ENCODE data around the gene FLRT2.

Gene FLRT2

GRCh38 chr14:85601690-85602089, 71.7 kb downstream of the FLRT2 start:
- DNase-seq (ENCODE audit: insufficient read length, low spot score) (no peak), FAIRE-seq (no peak)
- TF ChIP-seq POLR2A (IDR thresholded peaks at IDR 0.05; ENCODE audit: low read depth, low read length) (no peak), PAX5 (IDR thresholded peaks at IDR 0.05; ENCODE audit: insufficient read depth, low read length, severe bottlenecking) (no peak), TAF1 (IDR thresholded peaks at IDR 0.05; ENCODE audit: low read depth, low read length) (no peak), POLR2AphosphoS5 (IDR thresholded peaks at IDR 0.05; ENCODE audit: low read depth, low read length) (no peak), SPI1 (IDR thresholded peaks at IDR 0.05; ENCODE audit: low read depth, low read length) (no peak), POU2F2 (IDR thresholded peaks at IDR 0.05; ENCODE audit: low read depth, low read length) (no peak)

GRCh38 chr14:85602345-85602744, 72.4 kb downstream of the FLRT2 start:
- TF ChIP-seq PAX5 (IDR thresholded peaks at IDR 0.05; ENCODE audit: insufficient read depth, low read length, severe bottlenecking) (no peak), SPI1 (IDR thresholded peaks at IDR 0.05; ENCODE audit: low read depth, low read length) (no peak), TAF1 (IDR thresholded peaks at IDR 0.05; ENCODE audit: low read depth, low read length) (no peak), POLR2AphosphoS5 (IDR thresholded peaks at IDR 0.05; ENCODE audit: low read depth, low read length) (no peak), POU2F2 (IDR thresholded peaks at IDR 0.05; ENCODE audit: low read depth, low read length) (no peak), POLR2A (IDR thresholded peaks at IDR 0.05; ENCODE audit: low read depth, low read length) (no peak)
- FAIRE-seq = no peak

GRCh38 chr14:85604021-85604420, 74.1 kb downstream of the FLRT2 start:
- no peak for DNase-seq (ENCODE audit: insufficient read length, low spot score)
- TF ChIP-seq TAF1 (IDR thresholded peaks at IDR 0.05; ENCODE audit: low read depth, low read length) (no peak), PAX5 (IDR thresholded peaks at IDR 0.05; ENCODE audit: insufficient read depth, low read length, severe bottlenecking) (no peak), POLR2AphosphoS5 (IDR thresholded peaks at IDR 0.05; ENCODE audit: low read depth, low read length) (no peak), SPI1 (IDR thresholded peaks at IDR 0.05; ENCODE audit: low read depth, low read length) (no peak), POLR2A (IDR thresholded peaks at IDR 0.05; ENCODE audit: low read depth, low read length) (no peak), POU2F2 (IDR thresholded peaks at IDR 0.05; ENCODE audit: low read depth, low read length) (no peak)
- FAIRE-seq = no peak

More at GRCh38 chr14:85602345-85602744, 72.4 kb downstream of the FLRT2 start:
- DNase-seq (ENCODE audit: insufficient read length, low spot score) = no peak

GRCh38 chr14:85604714-85605113, 74.8 kb downstream of the FLRT2 start:
- FAIRE-seq (no peak), DNase-seq (ENCODE audit: insufficient read length, low spot score) (no peak)

GRCh38 chr14:85607651-85608081, 77.7 kb downstream of the FLRT2 start:
- no peak for DNase-seq (ENCODE audit: insufficient read length, low spot score)
- TF ChIP-seq PAX5 (IDR thresholded peaks at IDR 0.05; ENCODE audit: insufficient read depth, low read length, severe bottlenecking) (no peak), TAF1 (IDR thresholded peaks at IDR 0.05; ENCODE audit: low read depth, low read length) (no peak), POLR2AphosphoS5 (IDR thresholded peaks at IDR 0.05; ENCODE audit: low read depth, low read length) (no peak), POU2F2 (IDR thresholded peaks at IDR 0.05; ENCODE audit: low read depth, low read length) (no peak), SPI1 (IDR thresholded peaks at IDR 0.05; ENCODE audit: low read depth, low read length) (no peak), POLR2A (IDR thresholded peaks at IDR 0.05; ENCODE audit: low read depth, low read length) (no peak)
- FAIRE-seq = no peak

More at GRCh38 chr14:85604714-85605113, 74.8 kb downstream of the FLRT2 start:
- no peak for TF ChIP-seq TAF1 (IDR thresholded peaks at IDR 0.05; ENCODE audit: low read depth, low read length)
- no peak for TF ChIP-seq POU2F2 (IDR thresholded peaks at IDR 0.05; ENCODE audit: low read depth, low read length)
- no peak for TF ChIP-seq POLR2A (IDR thresholded peaks at IDR 0.05; ENCODE audit: low read depth, low read length)
- no peak for TF ChIP-seq SPI1 (IDR thresholded peaks at IDR 0.05; ENCODE audit: low read depth, low read length)
- TF ChIP-seq PAX5 (IDR thresholded peaks at IDR 0.05; ENCODE audit: insufficient read depth, low read length, severe bottlenecking) = no peak
- no peak for TF ChIP-seq POLR2AphosphoS5 (IDR thresholded peaks at IDR 0.05; ENCODE audit: low read depth, low read length)

GRCh38 chr14:85613496-85613895, 83.6 kb downstream of the FLRT2 start:
- TF ChIP-seq POLR2AphosphoS5 (IDR thresholded peaks at IDR 0.05; ENCODE audit: low read depth, low read length) (no peak), POU2F2 (IDR thresholded peaks at IDR 0.05; ENCODE audit: low read depth, low read length) (no peak), TAF1 (IDR thresholded peaks at IDR 0.05; ENCODE audit: low read depth, low read length) (no peak), SPI1 (IDR thresholded peaks at IDR 0.05; ENCODE audit: low read depth, low read length) (no peak), POLR2A (IDR thresholded peaks at IDR 0.05; ENCODE audit: low read depth, low read length) (no peak), PAX5 (IDR thresholded peaks at IDR 0.05; ENCODE audit: insufficient read depth, low read length, severe bottlenecking) (no peak)
- no peak for DNase-seq (ENCODE audit: insufficient read length, low spot score)
- no peak for FAIRE-seq

- DNase-seq (ENCODE audit: insufficient read length, low spot score) = no peak
- no peak for FAIRE-seq
- TF ChIP-seq PAX5 (IDR thresholded peaks at IDR 0.05; ENCODE audit: insufficient read depth, low read length, severe bottlenecking) (no peak), POLR2AphosphoS5 (IDR thresholded peaks at IDR 0.05; ENCODE audit: low read depth, low read length) (no peak), SPI1 (IDR thresholded peaks at IDR 0.05; ENCODE audit: low read depth, low read length) (no peak), TAF1 (IDR thresholded peaks at IDR 0.05; ENCODE audit: low read depth, low read length) (no peak), POLR2A (IDR thresholded peaks at IDR 0.05; ENCODE audit: low read depth, low read length) (no peak), POU2F2 (IDR thresholded peaks at IDR 0.05; ENCODE audit: low read depth, low read length) (no peak)
Observed at GRCh38 chr14:85616386-85616885, 86.5 kb downstream of the FLRT2 start.

- FAIRE-seq (no peak), DNase-seq (ENCODE audit: insufficient read length, low spot score) (no peak)
- TF ChIP-seq SPI1 (IDR thresholded peaks at IDR 0.05; ENCODE audit: low read depth, low read length) (no peak), TAF1 (IDR thresholded peaks at IDR 0.05; ENCODE audit: low read depth, low read length) (no peak), PAX5 (IDR thresholded peaks at IDR 0.05; ENCODE audit: insufficient read depth, low read length, severe bottlenecking) (no peak), POLR2AphosphoS5 (IDR thresholded peaks at IDR 0.05; ENCODE audit: low read depth, low read length) (no peak), POLR2A (IDR thresholded peaks at IDR 0.05; ENCODE audit: low read depth, low read length) (no peak), POU2F2 (IDR thresholded peaks at IDR 0.05; ENCODE audit: low read depth, low read length) (no peak)
Observed at GRCh38 chr14:85616886-85617285, 86.9 kb downstream of the FLRT2 start.

- FAIRE-seq = no peak
- DNase-seq (ENCODE audit: insufficient read length, low spot score) = no peak
Observed at GRCh38 chr14:85617791-85618190, 87.8 kb downstream of the FLRT2 start.

More at GRCh38 chr14:85617791-85618190, 87.8 kb downstream of the FLRT2 start:
- TF ChIP-seq TAF1 (IDR thresholded peaks at IDR 0.05; ENCODE audit: low read depth, low read length) = no peak
- TF ChIP-seq PAX5 (IDR thresholded peaks at IDR 0.05; ENCODE audit: insufficient read depth, low read length, severe bottlenecking) = no peak
- TF ChIP-seq POLR2AphosphoS5 (IDR thresholded peaks at IDR 0.05; ENCODE audit: low read depth, low read length) = no peak
- no peak for TF ChIP-seq POU2F2 (IDR thresholded peaks at IDR 0.05; ENCODE audit: low read depth, low read length)
- TF ChIP-seq POLR2A (IDR thresholded peaks at IDR 0.05; ENCODE audit: low read depth, low read length) = no peak
- TF ChIP-seq SPI1 (IDR thresholded peaks at IDR 0.05; ENCODE audit: low read depth, low read length) = no peak

Data from GM12891 (cell line).